GM23338 (cell line): ENCODE results near the gene PNPLA3. TPM values are rescaled to one million over a fixed set of nuclear protein-coding genes. Genes with fewer than 3 reads are reported as not detected.

Source experiments
- ATAC-seq: fragments of 200-7000 bp; cut with Tn5 transposase; 3 replicates; pipeline ENCODE4 v1.9.1; 2020
- DNase-seq: peaks from one replicate; pipeline ENCODE4 v3.0.0-alpha.2; 2015; ENCODE audit warnings: low spot score
- H2AFZ ChIP-seq: fragments of 200-600 bp; sonication (generic); 2 replicates; pipeline ENCODE4 v1.8.0; 2016; ENCODE audit warnings: antibody characterized with exemption, mild to moderate bottlenecking, moderate library complexity
- H3F3A ChIP-seq: fragments of 200-600 bp; sonication (generic); replicated peaks from 2 replicates; pipeline ENCODE4 v1.8.0; 2017; ENCODE audit warnings: antibody characterized with exemption, mixed run types, low read depth
- H3K27ac ChIP-seq: fragments of 200-600 bp; sonication (generic); 2 replicates; pipeline ENCODE4 v1.6.1; 2016; ENCODE audit warnings: low read depth
- H3K27me3 ChIP-seq: fragments of 200-600 bp; sonication (generic); 2 replicates; pipeline ENCODE4 v1.8.0; 2016; ENCODE audit warnings: mild to moderate bottlenecking, mixed run types, moderate library complexity; ENCODE audit not compliant: insufficient read depth
- H3K36me3 ChIP-seq: fragments of 200-600 bp; sonication (generic); 2 replicates; pipeline ENCODE4 v1.8.0; 2016; ENCODE audit warnings: mild to moderate bottlenecking; ENCODE audit not compliant: insufficient read depth
- H3K4me1 ChIP-seq: fragments of 200-600 bp; sonication (generic); 2 replicates; pipeline ENCODE4 v1.8.0; 2016; ENCODE audit warnings: mild to moderate bottlenecking, moderate library complexity; ENCODE audit not compliant: insufficient read depth
- H3K4me2 ChIP-seq: fragments of 200-600 bp; sonication (generic); 2 replicates; pipeline ENCODE4 v1.7.1; 2017; ENCODE audit warnings: mixed run types
- H3K4me3 ChIP-seq: fragments of 200-600 bp; sonication (generic); 2 replicates; pipeline ENCODE4 v1.6.1; 2016; ENCODE audit warnings: mixed run types
- H3K79me2 ChIP-seq: fragments of 200-600 bp; sonication (generic); replicated peaks from 2 replicates; pipeline ENCODE4 v1.8.0; 2017; ENCODE audit warnings: mild to moderate bottlenecking; ENCODE audit not compliant: insufficient read depth
- H3K9me2 ChIP-seq: fragments of 200-600 bp; sonication (generic); 2 replicates; pipeline ENCODE4 v1.8.0; 2017; ENCODE audit not compliant: insufficient read depth
- H4K20me1 ChIP-seq: fragments of 200-600 bp; sonication (generic); replicated peaks from 2 replicates; pipeline ENCODE4 v1.8.0; 2017; ENCODE audit warnings: mild to moderate bottlenecking; ENCODE audit not compliant: insufficient read depth
- H3K27ac Mint-ChIP-seq: 2 replicates; pipeline ENCODE4 v1.8.0; 2020; ENCODE audit warnings: inconsistent platforms, mild to moderate bottlenecking, moderate library complexity, mixed read lengths
- H3K27me3 Mint-ChIP-seq: 3 replicates; pipeline ENCODE4 v1.8.0; 2022; ENCODE audit warnings: low read depth, mild to moderate bottlenecking, moderate library complexity, mixed read lengths, inconsistent platforms; ENCODE audit not compliant: insufficient read depth, poor library complexity
- H3K36me3 Mint-ChIP-seq: 3 replicates; pipeline ENCODE4 v1.8.0; 2021; ENCODE audit warnings: low read depth, mild to moderate bottlenecking, inconsistent platforms, moderate library complexity, mixed read lengths
- H3K4me1 Mint-ChIP-seq: 3 replicates; pipeline ENCODE4 v1.8.0; 2020; ENCODE audit warnings: mild to moderate bottlenecking, inconsistent platforms, mixed read lengths
- H3K4me3 Mint-ChIP-seq: 3 replicates; pipeline ENCODE4 v1.8.0; 2021; ENCODE audit warnings: moderate library complexity, mild to moderate bottlenecking, inconsistent platforms, mixed read lengths
- H3K9me3 Mint-ChIP-seq: 3 replicates; pipeline ENCODE4 v1.8.0; 2020; ENCODE audit warnings: moderate library complexity, mild to moderate bottlenecking, inconsistent platforms, mixed read lengths
- CREB1 ChIP-seq: fragments of 250-450 bp; sonication (Bioruptor Pico); IDR thresholded peaks from 2 replicates; pipeline ENCODE4 v1.5.0; 2020; ENCODE audit warnings: low read depth, mild to moderate bottlenecking, moderate library complexity
- CTCF ChIP-seq, 2 experiments: fragments of 200-600 bp in 1 of 2; sonication (generic) in 1 of 2; conservative IDR thresholded peaks; 2 replicates each; pipeline versions ENCODE4 v1.5.1 to v1.6.1; 2016 to 2017; ENCODE audit warnings: antibody characterized with exemption in 2 of 2, low read depth in 2 of 2, mild to moderate bottlenecking in 2 of 2, moderate library complexity in 1 of 2
- EZH2 ChIP-seq: fragments of 200-600 bp; sonication (generic); IDR thresholded peaks from one replicate; pipeline ENCODE4 v1.8.0; 2017; ENCODE audit warnings: antibody characterized with exemption, mild to moderate bottlenecking, low read depth; ENCODE audit not compliant: unreplicated experiment
- JUNB ChIP-seq: IDR thresholded peaks from one replicate; pipeline ENCODE4 v1.6.1; 2016; ENCODE audit warnings: antibody characterized with exemption; ENCODE audit not compliant: unreplicated experiment
- ZNF114 ChIP-seq: fragments of 250-450 bp; sonication (Bioruptor Pico); IDR thresholded peaks from 2 replicates; pipeline ENCODE4 v1.5.0; 2020; ENCODE audit warnings: mild to moderate bottlenecking, moderate library complexity
- ZNF462 ChIP-seq: fragments of 250-450 bp; sonication (Bioruptor Pico); IDR thresholded peaks from 2 replicates; pipeline ENCODE4 v1.5.0; 2020; ENCODE audit warnings: mild to moderate bottlenecking, moderate library complexity
- polyA plus RNA-seq: library from polyadenylated mRNA; unstranded; fragments of >200 nt; fragmentation: Nextera tagmentation; extraction: Ambion mirVana; gene quantifications from 2 replicates; pipeline ENCODE4 v1.2.1, GENCODE V29; 2016
- total RNA-seq: library from RNA; depleted of rRNA; stranded (reverse); fragments of >200 nt; shearing (Covaris generic); gene quantifications from 2 replicates; pipeline ENCODE4 v1.2.3, GENCODE V29; 2014
- TF ChIP-seq, protein P1 (sequence below): IDR thresholded peaks from 2 replicates; pipeline ENCODE4 v1.6.1; 2016; ENCODE audit warnings: antibody characterized with exemption
- TF ChIP-seq, protein P2 (sequence below): IDR thresholded peaks from one replicate; pipeline ENCODE4 v1.6.1; 2018; ENCODE audit warnings: antibody characterized with exemption; ENCODE audit not compliant: unreplicated experiment

Gene PNPLA3
- total and polyA plus RNA-seq, 2 experiments from 2014 or later: 17.7 to 23.4 TPM

DNA sequence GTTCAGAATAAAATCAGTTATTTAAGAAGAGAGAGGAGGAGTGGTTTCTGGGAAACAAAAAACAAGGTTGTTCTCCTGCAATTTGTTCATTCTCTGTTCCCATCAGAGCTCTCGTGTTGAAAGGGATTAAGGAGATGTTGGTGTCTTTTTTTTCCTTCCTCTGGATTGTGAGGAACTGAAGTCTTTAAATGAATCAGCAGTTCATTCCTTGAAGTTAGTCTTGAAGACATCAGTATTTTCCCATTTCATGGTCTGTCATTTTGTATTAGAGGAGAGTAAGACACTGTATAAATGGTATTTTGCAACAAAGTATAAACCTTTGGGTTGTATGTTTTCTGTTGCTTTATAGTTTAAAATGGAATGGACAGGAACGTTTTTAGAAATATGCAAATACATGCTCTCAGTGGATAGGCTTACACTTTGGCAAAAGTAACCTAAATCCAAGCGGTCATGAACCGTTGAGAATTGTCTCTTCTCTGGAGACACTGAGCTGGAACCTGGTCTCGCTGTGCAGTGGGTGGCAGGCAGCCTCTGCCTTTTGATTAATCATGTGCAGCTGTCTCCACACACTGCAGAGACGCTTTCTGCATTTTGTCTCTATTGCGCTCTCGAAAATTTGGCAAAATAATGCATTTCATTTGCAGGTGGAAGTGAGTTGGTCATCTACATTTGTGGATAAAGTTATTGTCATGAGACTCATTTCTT lies 64.7 kb downstream of the PNPLA3 start:
- Histone ChIP-seq H3K36me3 (peaks cover 5% of the 10 kb centered on the region; the same call in 1 of the 2 replicates), H3K4me3 (no peak overlapping the region), H3K4me1 (no peaks in the 10 kb centered on the region), H3F3A (0 out of 2 replicates have a peak, but pooled peaks cover 4% of the 10 kb centered on the region), H3K4me2 (no peak overlapping the region), H3K79me2 (no peaks in the 10 kb centered on the region), H3K27ac (no peak overlapping the region), H4K20me1 (no peaks in the 10 kb centered on the region; the same call in none of the 2 replicates), H3K9me2 (no peaks in the 10 kb centered on the region), H2AFZ (no peak overlapping the region), H3K27me3 (no peaks in the 10 kb centered on the region)
- Mint-ChIP-seq H3K4me3 (no peak overlapping the region), H3K27ac (no peak overlapping the region), H3K9me3 (no peaks in the 10 kb centered on the region), H3K4me1 (peaks cover under 1% of the 10 kb centered on the region; the same call in 2 of the 3 replicates), H3K27me3 (peaks cover 6% of the 10 kb centered on the region), H3K36me3 (peaks cover 70% of the 10 kb centered on the region)
- DNase-seq (no peak), ATAC-seq (no peak)
- no peak for TF ChIP-seq JUNB

DNA sequence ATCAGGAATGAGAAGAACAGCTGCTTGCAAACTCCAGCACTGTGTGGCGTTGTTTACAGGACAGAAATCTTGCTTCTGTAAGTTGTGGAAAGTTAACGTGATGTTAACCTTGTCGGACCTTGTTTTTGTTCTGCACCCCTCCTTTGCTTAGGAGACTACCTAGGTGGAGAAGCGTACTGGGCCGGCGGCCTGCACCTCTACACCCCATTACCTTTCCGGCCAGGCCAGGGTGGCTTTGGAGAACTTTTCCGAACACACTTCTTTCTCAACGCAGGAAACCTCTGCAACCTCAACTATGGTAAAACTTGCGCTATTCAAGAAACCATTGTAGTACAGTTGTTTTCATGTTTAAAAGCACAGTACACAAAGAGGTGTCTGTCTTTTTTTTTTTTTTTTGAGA lies 65.4 kb downstream of the PNPLA3 start:
- Histone ChIP-seq H3K27me3 (no peaks in the 10 kb centered on the region), H3K4me1 (no peaks in the 10 kb centered on the region), H3K4me2 (no peak overlapping the region), H3K36me3 (peaks cover 5% of the 10 kb centered on the region; the same call in 1 of the 2 replicates), H3F3A (0 out of 2 replicates have a peak, but pooled peaks cover 4% of the 10 kb centered on the region), H3K79me2 (no peaks in the 10 kb centered on the region), H3K9me2 (no peaks in the 10 kb centered on the region), H2AFZ (no peak overlapping the region), H3K4me3 (no peak overlapping the region), H3K27ac (no peak overlapping the region), H4K20me1 (no peaks in the 10 kb centered on the region; the same call in none of the 2 replicates)
- Mint-ChIP-seq H3K4me3 (no peak overlapping the region), H3K4me1 (peaks cover 3% of the 10 kb centered on the region; the same call in 2 of the 3 replicates), H3K27ac (no peak overlapping the region), H3K27me3 (peaks cover 6% of the 10 kb centered on the region), H3K36me3 (peaks cover 70% of the 10 kb centered on the region), H3K9me3 (no peaks in the 10 kb centered on the region)
- no peak for DNase-seq
- no peak for ATAC-seq
- TF ChIP-seq, protein P1, sequence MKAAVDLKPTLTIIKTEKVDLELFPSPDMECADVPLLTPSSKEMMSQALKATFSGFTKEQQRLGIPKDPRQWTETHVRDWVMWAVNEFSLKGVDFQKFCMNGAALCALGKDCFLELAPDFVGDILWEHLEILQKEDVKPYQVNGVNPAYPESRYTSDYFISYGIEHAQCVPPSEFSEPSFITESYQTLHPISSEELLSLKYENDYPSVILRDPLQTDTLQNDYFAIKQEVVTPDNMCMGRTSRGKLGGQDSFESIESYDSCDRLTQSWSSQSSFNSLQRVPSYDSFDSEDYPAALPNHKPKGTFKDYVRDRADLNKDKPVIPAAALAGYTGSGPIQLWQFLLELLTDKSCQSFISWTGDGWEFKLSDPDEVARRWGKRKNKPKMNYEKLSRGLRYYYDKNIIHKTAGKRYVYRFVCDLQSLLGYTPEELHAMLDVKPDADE: no peak
- TF ChIP-seq ZNF462 (CRISPR knock-in tag): no peak
- TF ChIP-seq ZNF114 (CRISPR knock-in tag): no peak
- no peak for TF ChIP-seq CTCF (conservative IDR thresholded peaks at IDR 0.05; ENCODE audit: low read depth in 2 of 2)
- TF ChIP-seq, protein P2, sequence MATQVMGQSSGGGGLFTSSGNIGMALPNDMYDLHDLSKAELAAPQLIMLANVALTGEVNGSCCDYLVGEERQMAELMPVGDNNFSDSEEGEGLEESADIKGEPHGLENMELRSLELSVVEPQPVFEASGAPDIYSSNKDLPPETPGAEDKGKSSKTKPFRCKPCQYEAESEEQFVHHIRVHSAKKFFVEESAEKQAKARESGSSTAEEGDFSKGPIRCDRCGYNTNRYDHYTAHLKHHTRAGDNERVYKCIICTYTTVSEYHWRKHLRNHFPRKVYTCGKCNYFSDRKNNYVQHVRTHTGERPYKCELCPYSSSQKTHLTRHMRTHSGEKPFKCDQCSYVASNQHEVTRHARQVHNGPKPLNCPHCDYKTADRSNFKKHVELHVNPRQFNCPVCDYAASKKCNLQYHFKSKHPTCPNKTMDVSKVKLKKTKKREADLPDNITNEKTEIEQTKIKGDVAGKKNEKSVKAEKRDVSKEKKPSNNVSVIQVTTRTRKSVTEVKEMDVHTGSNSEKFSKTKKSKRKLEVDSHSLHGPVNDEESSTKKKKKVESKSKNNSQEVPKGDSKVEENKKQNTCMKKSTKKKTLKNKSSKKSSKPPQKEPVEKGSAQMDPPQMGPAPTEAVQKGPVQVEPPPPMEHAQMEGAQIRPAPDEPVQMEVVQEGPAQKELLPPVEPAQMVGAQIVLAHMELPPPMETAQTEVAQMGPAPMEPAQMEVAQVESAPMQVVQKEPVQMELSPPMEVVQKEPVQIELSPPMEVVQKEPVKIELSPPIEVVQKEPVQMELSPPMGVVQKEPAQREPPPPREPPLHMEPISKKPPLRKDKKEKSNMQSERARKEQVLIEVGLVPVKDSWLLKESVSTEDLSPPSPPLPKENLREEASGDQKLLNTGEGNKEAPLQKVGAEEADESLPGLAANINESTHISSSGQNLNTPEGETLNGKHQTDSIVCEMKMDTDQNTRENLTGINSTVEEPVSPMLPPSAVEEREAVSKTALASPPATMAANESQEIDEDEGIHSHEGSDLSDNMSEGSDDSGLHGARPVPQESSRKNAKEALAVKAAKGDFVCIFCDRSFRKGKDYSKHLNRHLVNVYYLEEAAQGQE: no peak
- no peak for TF ChIP-seq CREB1 (CRISPR knock-in tag)
- no peak for TF ChIP-seq EZH2
